GM18858 (cell line): ENCODE results near the gene TMA16.
"Not testable (repeated sequence)": the region's sequence is repeated elsewhere in the genome, so short reads cannot be mapped to it uniquely, and the experiment has no call there.

ENCODE experiments used
- ATAC-seq: cut with Tn5 transposase; IDR thresholded peaks from one replicate; pipeline ENCODE4 v1.9.1; 2021; ENCODE audit not compliant: unreplicated experiment

Gene TMA16

GRCh38 chr4:163494360-163495241, at the start of gene TMA16:
Gene TMA16, plus strand, starts transcription at chr4:163494690. Its CDS starts 112 bp downstream, at chr4:163494802.
- peak; percentile 78 for ATAC-seq

GRCh38 chr4:163447023-163447422, 47.5 kb upstream of the TMA16 start:
- ATAC-seq: not testable (repeated sequence)

- ATAC-seq: no peak
Measured at GRCh38 chr4:163447481-163447880, 47.0 kb upstream of the TMA16 start.

GRCh38 chr4:163448540-163449203, 45.8 kb upstream of the TMA16 start:
- no peak for ATAC-seq

GRCh38 chr4:163462556-163462955, 31.9 kb upstream of the TMA16 start:
- no peak for ATAC-seq

- no peak for ATAC-seq
Measured at GRCh38 chr4:163467082-163467770, 27.3 kb upstream of the TMA16 start.

GRCh38 chr4:163470391-163470790, 24.1 kb upstream of the TMA16 start:
- ATAC-seq: no peak

GRCh38 chr4:163473130-163473529, 21.4 kb upstream of the TMA16 start:
- no peak for ATAC-seq

GRCh38 chr4:163473576-163473975, 20.9 kb upstream of the TMA16 start, which contains the start of gene TKTL2:
Gene TKTL2, minus strand, starts transcription at chr4:163473754. Its CDS starts 20 bp downstream, at chr4:163473734.
- ATAC-seq: no peak

GRCh38 chr4:163474027-163474426, 20.5 kb upstream of the TMA16 start:
- ATAC-seq: no peak

GRCh38 chr4:163476761-163477438, 17.6 kb upstream of the TMA16 start:
- no peak for ATAC-seq

GRCh38 chr4:163482190-163482589, 12.3 kb upstream of the TMA16 start:
- ATAC-seq: peak; percentile 70

GRCh38 chr4:163484906-163485305, 9.6 kb upstream of the TMA16 start:
- no peak for ATAC-seq

- ATAC-seq: no peak
Measured at GRCh38 chr4:163485589-163485988, 8.9 kb upstream of the TMA16 start.

GRCh38 chr4:163486321-163486720, 8.2 kb upstream of the TMA16 start:
- no peak for ATAC-seq

GRCh38 chr4:163489929-163490328, 4.6 kb upstream of the TMA16 start:
- ATAC-seq: no peak

GRCh38 chr4:163492951-163493504, 1.5 kb upstream of the TMA16 start:
- ATAC-seq: no peak

GRCh38 chr4:163493643-163494359, 689 bp upstream of the TMA16 start:
- peak; percentile 20 for ATAC-seq

GRCh38 chr4:163495900-163496299, 1.4 kb downstream of the TMA16 start:
- ATAC-seq: peak; percentile 45

- no peak for ATAC-seq
Measured at GRCh38 chr4:163500586-163500985, 6.1 kb downstream of the TMA16 start.
